Measurements from ENCODE around the gene HS3ST3A1. TPM values are rescaled to one million over a fixed set of nuclear protein-coding genes. Genes with fewer than 3 reads are reported as not detected.

The HS3ST3A1 gene
- total RNA-seq, 1 experiment from 2014 or later: 10.4 TPM

DNA sequence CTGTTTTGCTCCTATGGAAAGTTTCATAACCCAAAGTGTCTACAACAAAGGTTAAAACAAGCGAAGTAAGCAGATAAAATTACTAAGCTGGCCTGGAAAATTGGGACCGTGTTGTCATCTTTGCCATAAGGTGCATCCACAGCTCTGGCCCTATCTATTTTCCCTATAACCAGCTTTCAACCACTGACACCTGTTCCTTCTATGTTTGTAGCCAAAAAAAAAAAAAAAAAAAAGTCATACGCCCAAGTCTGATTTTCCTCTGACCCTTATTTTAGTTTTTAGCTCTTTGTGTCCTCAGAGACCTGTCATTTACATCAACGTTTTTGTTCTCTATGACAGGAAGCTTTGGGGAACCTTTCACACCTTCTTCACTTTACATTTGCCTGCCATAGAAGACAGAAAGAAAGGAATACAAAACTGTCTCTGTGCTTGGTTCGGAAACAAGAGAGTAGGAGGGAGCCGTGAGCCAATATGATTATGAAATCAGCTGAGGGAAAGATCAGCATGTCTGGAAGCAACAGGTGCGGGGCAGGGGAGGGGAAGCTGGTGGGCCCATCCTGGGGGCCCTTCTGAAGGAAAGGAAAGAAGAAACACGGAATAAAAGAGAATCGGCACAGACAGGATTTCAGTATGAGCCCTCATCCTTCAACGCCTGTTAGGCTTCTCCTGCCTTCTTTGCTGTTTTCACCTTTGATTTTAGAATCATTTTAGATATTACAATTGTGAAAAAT is 8.5 kb downstream of the HS3ST3A1 start:
- no peaks in the 10 kb centered on the region for H3K27me3 Mint-ChIP-seq (ENCODE audit: insufficient read depth, unreplicated experiment)
- H3K4me3 Mint-ChIP-seq (ENCODE audit: unreplicated experiment): no peak overlapping the region
- CTCF ChIA-PET: interaction anchor here (0.6 to 2.7 kb wide), 19 partner anchors 9 to 1578 kb away, joined by 3 to 25 read pairs (median 4); partner anchors contain the start of gene HS3ST3A1
- H3K4me1 Mint-ChIP-seq (ENCODE audit: insufficient read depth, unreplicated experiment): peaks cover 30% of the 10 kb centered on the region
- intact Hi-C loops (cut with micrococcal nuclease): loop anchor here (10.0 kb wide), 3 partner anchors 478 to 1212 kb away; no protein-coding TSS in a partner anchor
- TF ChIP-seq, protein P1, sequence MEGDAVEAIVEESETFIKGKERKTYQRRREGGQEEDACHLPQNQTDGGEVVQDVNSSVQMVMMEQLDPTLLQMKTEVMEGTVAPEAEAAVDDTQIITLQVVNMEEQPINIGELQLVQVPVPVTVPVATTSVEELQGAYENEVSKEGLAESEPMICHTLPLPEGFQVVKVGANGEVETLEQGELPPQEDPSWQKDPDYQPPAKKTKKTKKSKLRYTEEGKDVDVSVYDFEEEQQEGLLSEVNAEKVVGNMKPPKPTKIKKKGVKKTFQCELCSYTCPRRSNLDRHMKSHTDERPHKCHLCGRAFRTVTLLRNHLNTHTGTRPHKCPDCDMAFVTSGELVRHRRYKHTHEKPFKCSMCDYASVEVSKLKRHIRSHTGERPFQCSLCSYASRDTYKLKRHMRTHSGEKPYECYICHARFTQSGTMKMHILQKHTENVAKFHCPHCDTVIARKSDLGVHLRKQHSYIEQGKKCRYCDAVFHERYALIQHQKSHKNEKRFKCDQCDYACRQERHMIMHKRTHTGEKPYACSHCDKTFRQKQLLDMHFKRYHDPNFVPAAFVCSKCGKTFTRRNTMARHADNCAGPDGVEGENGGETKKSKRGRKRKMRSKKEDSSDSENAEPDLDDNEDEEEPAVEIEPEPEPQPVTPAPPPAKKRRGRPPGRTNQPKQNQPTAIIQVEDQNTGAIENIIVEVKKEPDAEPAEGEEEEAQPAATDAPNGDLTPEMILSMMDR (IDR thresholded peaks at IDR 0.05; ENCODE audit: unreplicated experiment): no peak
- no peak for DNase-seq (ENCODE audit: unreplicated experiment)
- BruUV-seq (replicated peaks): no TSS peak
- H3K27ac Mint-ChIP-seq (ENCODE audit: low read depth, unreplicated experiment): no peak overlapping the region
- POLR2A ChIA-PET: no interaction called here
- no peaks in the 10 kb centered on the region for H3K36me3 Mint-ChIP-seq (ENCODE audit: insufficient read depth, unreplicated experiment)
- no peaks in the 10 kb centered on the region for H3K9me3 Mint-ChIP-seq (ENCODE audit: unreplicated experiment)

DNA sequence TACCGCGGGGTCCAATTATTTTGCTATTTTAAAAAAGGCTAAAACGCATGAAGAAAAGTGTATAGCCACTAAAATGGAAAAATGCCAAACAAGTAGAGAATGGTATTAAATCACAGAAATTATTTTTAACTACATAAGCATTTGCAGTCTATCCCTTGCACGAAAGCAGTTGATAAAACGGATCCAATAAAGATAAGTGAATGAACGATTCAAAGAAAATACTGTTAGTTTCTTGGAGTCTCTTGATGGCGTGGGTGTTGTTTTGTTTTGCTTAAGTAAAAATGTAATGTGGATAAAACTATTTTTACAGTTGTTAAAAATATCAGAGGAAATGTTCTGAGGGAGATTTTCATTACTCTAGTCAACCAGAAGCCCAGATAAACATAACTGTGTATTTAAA is 9.3 kb downstream of the HS3ST3A1 start:
- intact Hi-C loops (cut with micrococcal nuclease): loop anchor here (10.0 kb wide), 3 partner anchors 478 to 1212 kb away; no protein-coding TSS in a partner anchor
- BruUV-seq (replicated peaks): no TSS peak
- ChIA-PET POLR2A (no interaction called here), CTCF (interaction anchor here (0.7 to 2.7 kb wide), 8 partner anchors 247 to 1342 kb away, joined by 3 to 25 read pairs (median 4); no protein-coding TSS in a partner anchor)
- Mint-ChIP-seq H3K4me3 (ENCODE audit: unreplicated experiment) (no peak overlapping the region), H3K9me3 (ENCODE audit: unreplicated experiment) (no peaks in the 10 kb centered on the region), H3K27ac (ENCODE audit: low read depth, unreplicated experiment) (no peak overlapping the region), H3K36me3 (ENCODE audit: insufficient read depth, unreplicated experiment) (no peaks in the 10 kb centered on the region), H3K27me3 (ENCODE audit: insufficient read depth, unreplicated experiment) (no peaks in the 10 kb centered on the region), H3K4me1 (ENCODE audit: insufficient read depth, unreplicated experiment) (peaks cover 27% of the 10 kb centered on the region)
- TF ChIP-seq, protein P1 (IDR thresholded peaks at IDR 0.05; ENCODE audit: unreplicated experiment): no peak
- DNase-seq (ENCODE audit: unreplicated experiment): no peak

DNA sequence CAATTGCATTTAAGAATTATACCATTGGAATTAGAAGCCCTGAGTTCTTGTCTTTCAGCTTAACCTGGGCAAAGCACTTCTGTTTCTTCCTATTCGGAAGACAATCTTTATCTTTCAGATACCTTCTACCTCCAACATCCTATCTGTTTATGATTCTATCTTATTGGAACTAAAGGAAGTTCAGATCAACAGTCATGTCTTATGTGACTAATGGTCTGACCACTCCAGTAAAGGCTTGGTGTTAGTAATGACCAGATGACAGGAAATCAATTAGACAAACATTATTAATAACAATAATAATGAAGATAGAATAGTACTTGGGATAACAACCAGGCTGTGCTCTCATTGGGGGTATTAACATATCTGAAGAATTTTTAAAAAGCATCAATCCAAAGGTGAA is 11.3 kb downstream of the HS3ST3A1 start:
- no peak for DNase-seq (ENCODE audit: unreplicated experiment)
- BruUV-seq (replicated peaks): no TSS peak

DNA sequence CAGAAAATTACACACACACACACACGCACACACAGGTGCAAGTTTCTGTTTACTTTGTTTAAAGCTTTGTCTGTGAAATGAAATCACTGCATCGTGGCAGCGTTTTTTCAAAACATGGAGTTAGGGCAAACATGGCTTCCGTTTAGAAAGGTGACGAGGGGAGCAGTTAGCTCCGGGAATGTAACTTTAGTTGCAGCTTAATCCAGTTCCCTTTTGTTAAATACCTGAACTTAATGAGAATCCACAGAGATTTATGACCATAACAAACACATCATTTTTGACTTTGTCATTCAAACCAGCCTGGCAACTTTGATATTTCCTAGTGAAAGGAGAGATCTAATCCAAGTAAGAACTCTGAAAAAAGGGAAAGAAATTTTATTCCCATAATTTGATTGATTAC is 12.1 kb downstream of the HS3ST3A1 start:
- no peaks in the 10 kb centered on the region for H3K36me3 Mint-ChIP-seq (ENCODE audit: insufficient read depth, unreplicated experiment)
- TF ChIP-seq, protein P1 (IDR thresholded peaks at IDR 0.05; ENCODE audit: unreplicated experiment): no peak
- intact Hi-C loops (cut with micrococcal nuclease): loop anchor here (10.0 kb wide), 3 partner anchors 475 to 1215 kb away; no protein-coding TSS in a partner anchor
- POLR2A ChIA-PET: interaction anchor here (0.6 to 1.1 kb wide), 3 partner anchors 11 to 711 kb away, joined by 3 read pairs; partner anchors contain the start of gene HS3ST3B1
- H3K4me3 Mint-ChIP-seq (ENCODE audit: unreplicated experiment): no peak overlapping the region
- no peaks in the 10 kb centered on the region for H3K27me3 Mint-ChIP-seq (ENCODE audit: insufficient read depth, unreplicated experiment)
- BruUV-seq (replicated peaks): no TSS peak
- CTCF ChIA-PET: interaction anchor here (0.6 to 2.1 kb wide), 5 partner anchors 244 to 957 kb away, joined by 3 to 9 read pairs (median 3); no protein-coding TSS in a partner anchor
- peak overlapping the region; percentile 35 for H3K27ac Mint-ChIP-seq (ENCODE audit: low read depth, unreplicated experiment)
- DNase-seq (ENCODE audit: unreplicated experiment): no peak
- no peaks in the 10 kb centered on the region for H3K9me3 Mint-ChIP-seq (ENCODE audit: unreplicated experiment)
- H3K4me1 Mint-ChIP-seq (ENCODE audit: insufficient read depth, unreplicated experiment): peaks cover 15% of the 10 kb centered on the region

More for the DNA sequence above, 11.3 kb downstream of the HS3ST3A1 start:
- POLR2A ChIA-PET: interaction anchor here (0.6 to 1.1 kb wide), 3 partner anchors 12 to 1170 kb away, joined by 3 to 4 read pairs (median 3); partner anchors contain the start of gene HS3ST3B1
- intact Hi-C loops (cut with micrococcal nuclease): loop anchor here (10.0 kb wide), 3 partner anchors 476 to 1214 kb away; no protein-coding TSS in a partner anchor
- H3K27me3 Mint-ChIP-seq (ENCODE audit: insufficient read depth, unreplicated experiment): no peaks in the 10 kb centered on the region
- H3K9me3 Mint-ChIP-seq (ENCODE audit: unreplicated experiment): no peaks in the 10 kb centered on the region
- no peak overlapping the region for H3K4me3 Mint-ChIP-seq (ENCODE audit: unreplicated experiment)
- H3K27ac Mint-ChIP-seq (ENCODE audit: low read depth, unreplicated experiment): peak overlapping the region; percentile 31
- CTCF ChIA-PET: interaction anchor here (0.7 to 2.1 kb wide), 4 partner anchors 8 to 957 kb away, joined by 3 to 9 read pairs (median 4); no protein-coding TSS in a partner anchor
- TF ChIP-seq, protein P1 (IDR thresholded peaks at IDR 0.05; ENCODE audit: unreplicated experiment): no peak
- peaks cover 18% of the 10 kb centered on the region for H3K4me1 Mint-ChIP-seq (ENCODE audit: insufficient read depth, unreplicated experiment)
- H3K36me3 Mint-ChIP-seq (ENCODE audit: insufficient read depth, unreplicated experiment): no peaks in the 10 kb centered on the region

All from MCF 10A (cell line).